ENCODE data around the gene GUCD1.

GUCD1 gene

DNA sequence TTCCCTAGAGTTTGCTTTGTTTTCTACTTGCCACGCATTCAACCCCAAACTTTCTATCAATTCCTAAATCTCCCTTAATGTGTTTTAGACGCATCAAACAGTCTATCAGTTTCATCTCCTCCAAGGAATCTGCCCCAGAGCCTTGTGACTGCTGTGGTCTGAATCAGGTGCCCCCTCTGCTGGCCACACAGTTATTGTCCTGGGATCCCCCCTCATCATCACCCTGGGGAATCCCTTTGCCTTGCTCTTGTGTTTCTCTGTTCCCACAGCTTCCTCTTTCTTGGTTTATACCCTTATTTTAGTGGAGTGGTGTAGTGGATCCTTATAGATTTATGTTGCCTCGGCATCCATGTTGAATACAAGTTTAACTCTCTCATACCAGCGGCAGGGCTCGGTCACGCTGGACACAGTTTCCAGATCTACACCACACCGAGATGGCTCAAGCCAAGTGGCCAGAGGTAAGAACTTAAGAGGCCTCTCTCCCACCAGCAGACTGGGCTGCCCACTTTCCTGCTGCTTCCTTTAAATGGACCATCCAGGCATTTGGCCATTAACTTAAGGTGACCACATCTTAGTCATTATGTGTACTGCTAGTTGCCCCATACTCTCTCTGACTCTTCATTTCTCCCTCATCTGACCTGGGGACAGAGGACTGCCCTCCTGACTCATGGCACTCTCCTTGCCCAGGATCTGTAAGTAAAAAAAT is 51.6 kb downstream of the GUCD1 start:
- DNase-seq (ENCODE audit: low read depth) = peak; percentile 52

DNA sequence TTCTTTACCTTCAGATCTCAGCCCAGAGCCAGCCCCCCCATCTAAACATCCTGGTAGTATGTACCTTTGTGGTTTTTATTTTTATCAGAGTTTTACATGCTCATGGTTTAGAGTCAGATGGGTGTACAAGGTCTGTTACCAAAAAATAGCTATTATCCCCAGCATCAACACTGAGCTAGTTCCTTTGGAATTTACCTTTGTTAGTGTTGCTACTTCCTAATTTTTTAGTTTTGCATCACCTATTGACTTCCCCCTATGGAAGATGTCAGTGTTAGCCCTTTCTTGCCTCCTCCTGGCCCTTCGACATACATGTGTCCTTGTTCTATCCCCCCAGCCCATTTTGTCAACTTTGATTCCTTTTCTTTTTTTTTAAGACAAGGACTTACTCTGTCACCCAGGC is 52.4 kb downstream of the GUCD1 start:
- no peak for DNase-seq (ENCODE audit: low read depth)

DNA sequence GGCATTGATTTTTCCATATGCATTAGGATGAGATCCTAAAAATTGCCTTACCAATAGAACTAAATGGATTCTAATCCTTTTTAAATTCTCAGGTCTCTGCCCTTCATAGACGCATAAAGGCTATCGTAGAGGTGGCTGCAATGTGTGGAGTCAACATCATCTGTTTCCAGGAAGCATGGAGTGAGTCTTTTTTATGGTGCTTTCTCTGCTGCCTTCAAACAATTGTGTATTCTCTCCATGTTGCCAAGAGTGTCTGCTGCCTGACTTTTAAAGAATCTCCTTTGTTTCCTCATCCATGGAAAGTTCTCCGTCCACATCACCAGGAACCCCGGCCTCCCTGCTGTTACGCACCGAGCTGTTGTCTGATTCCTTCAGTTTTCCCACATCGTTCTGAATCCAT is 52.9 kb downstream of the GUCD1 start:
- DNase-seq (ENCODE audit: low read depth) = no peak

DNA sequence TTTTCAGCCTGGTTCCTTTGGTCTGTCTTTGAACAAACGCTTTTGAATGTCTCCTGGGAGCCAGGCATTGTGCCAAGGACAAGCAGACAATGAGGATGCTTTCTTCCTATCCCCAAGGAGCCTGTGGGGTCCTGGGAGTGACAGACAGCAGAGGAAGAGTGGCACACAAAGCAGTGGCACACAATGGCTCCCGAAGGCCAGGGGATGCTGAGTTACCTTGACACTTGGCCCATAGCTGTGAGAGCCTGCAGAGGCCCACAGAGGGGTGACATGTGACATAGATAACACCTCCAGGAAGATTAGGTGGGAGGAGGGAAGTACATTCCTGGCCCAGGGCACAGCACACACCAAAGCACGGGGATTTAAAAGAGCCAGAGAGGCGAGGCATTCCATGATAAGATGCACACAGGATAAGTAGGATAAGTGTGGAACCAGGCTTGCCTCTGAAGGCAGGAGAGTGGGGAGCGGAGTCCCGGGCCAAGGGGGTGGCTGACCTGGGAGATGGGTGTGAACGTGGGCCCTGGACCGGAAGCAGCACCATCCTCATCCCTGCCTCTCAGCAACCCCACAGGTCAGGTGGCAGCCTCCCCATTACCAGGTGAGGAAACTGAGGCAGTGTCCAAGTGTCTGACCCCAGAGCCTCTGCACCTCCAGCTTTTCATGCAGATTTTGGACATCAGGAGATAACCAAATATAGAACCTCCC is 53.5 kb downstream of the GUCD1 start:
- no peak for DNase-seq (ENCODE audit: low read depth)

DNA sequence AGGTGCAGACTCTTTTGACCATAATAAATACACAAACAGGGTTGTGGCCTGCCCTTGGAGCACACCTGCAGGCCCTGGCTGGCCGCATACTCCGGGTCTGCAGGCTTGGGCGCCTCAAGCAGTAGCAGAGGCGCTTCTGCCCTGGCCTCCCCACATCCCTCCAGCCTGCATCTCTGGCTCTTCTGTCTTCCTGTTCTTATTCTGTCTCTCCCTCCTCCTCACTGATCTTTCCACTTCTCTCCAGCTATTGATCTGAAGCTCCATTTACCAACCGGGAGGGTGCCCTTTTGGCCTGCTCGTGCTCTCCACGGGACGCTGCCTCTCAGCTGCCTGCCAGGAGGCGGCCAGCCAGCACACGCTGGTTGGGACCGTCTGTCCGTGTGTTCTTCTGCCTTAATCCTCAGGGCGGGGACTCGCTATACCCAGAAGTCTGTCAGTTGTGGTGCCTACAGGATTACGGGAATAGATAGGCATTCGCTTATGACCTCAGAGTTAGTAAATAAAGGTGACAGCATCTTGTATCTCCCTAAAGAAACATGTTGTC is 54.6 kb downstream of the GUCD1 start:
- DNase-seq (ENCODE audit: low read depth) = peak; percentile 11

DNA sequence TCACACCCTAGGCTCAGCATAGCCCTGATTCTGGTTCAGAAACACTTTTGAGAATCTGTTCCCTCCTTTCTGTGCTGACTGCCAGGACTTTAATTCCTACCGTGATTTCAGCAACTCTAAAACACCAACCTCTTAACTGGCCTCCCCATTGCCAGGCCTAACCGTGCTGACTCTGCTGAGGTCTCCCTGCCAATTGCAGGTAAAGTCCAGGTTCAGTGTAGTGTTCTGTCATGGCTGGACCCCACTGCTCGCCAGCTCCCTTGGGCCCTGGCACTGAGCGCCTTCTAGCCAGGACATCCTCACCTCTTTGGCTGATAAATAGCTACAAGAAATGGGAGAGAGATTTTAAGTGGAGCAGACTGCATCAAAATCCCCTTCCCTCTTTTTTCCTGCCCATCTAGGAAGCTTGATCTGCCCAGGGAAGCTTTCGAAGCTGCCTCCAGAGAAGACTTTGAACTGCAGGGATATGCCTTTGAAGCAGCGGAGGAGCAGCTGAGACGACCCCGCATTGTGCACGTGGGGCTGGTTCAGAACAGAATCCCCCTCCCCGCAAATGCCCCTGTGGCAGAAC is 55.1 kb downstream of the GUCD1 start:
- no peak for DNase-seq (ENCODE audit: low read depth)

DNA sequence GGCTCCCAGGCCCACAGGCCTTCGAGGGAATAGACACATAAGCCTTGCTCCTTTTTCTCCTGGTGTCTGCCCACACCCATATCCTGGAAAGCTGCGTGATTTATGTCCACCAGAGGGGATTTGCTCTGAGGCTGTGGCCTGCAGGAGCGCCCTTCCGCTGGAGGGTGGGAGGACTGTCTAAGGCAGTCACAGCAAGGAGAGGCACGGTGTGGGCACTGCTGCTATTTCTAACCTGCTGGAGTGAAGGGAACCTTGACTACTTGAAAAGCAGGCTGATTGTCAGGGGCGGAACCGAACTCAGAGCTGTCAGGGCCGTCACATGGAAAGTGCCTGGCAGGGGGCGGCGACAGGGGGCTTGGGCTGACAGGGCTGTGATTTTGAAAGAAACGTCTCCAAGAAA is 56.1 kb downstream of the GUCD1 start:
- DNase-seq (ENCODE audit: low read depth) = peak; percentile 52

DNA sequence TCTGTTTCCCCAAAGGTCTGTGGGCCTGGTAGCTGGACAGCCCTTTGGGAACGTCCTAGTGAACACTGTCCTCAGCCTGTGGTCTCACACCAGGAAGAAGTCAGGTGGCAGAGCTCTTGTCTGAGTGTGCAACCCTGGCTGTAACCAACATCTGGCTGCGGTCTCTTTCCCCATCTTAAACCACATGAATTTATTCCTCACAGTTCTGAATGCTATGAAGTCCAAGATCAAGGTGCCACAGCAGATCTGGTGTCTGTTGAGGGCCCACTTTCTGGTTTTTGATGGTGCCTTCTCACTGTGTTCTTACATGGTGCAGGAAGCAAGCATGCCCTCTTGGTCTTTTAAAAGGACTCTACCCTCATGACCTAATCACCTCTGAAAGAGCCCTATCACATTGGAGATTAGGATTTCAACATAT is 57.1 kb downstream of the GUCD1 start:
- peak; percentile 29 for DNase-seq (ENCODE audit: low read depth)

DNA sequence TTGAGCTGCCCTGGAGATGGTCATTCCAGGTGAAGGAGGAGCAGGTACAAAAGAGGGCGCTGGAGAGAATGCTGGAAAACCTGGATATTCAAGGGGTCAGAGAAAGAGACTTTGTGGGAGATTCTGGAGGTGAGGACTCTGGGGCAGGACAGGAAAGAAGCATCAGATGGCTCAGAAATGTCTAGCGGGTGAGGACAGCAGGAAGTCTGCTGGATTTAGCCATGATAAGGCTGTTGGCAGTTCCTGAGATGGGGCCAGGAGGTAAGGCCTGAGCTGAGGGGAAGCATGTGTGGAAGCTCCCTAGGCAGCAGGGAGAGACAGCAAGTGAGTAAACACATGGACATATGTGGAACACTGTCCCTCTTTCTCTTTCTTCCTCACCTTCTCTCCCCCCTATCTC is 58.3 kb downstream of the GUCD1 start:
- DNase-seq (ENCODE audit: low read depth) = no peak

DNA sequence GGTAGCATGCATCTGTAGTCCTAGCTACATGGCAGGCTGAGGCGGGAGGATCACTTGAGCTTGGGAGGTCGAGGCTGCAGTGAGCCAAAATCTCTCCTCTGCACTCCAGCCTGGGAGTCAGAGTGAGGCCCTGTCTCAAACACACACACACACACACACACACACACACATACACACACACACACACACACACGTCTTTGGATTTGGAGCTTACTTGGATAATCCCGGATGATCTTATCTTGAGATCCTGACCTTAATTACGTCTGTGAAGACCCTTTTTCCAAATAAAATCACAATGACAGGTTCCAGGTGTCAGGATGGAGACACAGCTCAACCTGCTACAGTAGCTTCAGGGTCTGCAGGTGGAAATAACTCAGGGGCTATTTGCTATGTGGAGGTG is 58.7 kb downstream of the GUCD1 start:
- DNase-seq (ENCODE audit: low read depth) = no peak

DNA sequence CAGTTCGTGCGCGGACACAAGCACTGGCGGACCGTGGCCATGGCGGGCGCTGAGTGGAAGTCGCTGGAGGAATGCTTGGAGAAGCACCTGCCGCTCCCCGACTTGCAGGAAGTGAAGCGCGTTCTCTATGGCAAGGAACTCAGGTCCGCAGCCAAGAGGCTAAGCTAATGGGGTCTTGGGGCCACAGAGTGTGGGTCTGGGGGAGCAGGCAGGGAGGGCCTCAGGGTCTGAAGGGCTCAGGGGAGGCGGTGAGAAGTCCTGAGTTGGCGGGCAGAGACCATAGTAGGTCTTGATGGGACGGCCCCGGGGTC is 59.6 kb downstream of the GUCD1 start:
- no peak for DNase-seq (ENCODE audit: low read depth)

DNA sequence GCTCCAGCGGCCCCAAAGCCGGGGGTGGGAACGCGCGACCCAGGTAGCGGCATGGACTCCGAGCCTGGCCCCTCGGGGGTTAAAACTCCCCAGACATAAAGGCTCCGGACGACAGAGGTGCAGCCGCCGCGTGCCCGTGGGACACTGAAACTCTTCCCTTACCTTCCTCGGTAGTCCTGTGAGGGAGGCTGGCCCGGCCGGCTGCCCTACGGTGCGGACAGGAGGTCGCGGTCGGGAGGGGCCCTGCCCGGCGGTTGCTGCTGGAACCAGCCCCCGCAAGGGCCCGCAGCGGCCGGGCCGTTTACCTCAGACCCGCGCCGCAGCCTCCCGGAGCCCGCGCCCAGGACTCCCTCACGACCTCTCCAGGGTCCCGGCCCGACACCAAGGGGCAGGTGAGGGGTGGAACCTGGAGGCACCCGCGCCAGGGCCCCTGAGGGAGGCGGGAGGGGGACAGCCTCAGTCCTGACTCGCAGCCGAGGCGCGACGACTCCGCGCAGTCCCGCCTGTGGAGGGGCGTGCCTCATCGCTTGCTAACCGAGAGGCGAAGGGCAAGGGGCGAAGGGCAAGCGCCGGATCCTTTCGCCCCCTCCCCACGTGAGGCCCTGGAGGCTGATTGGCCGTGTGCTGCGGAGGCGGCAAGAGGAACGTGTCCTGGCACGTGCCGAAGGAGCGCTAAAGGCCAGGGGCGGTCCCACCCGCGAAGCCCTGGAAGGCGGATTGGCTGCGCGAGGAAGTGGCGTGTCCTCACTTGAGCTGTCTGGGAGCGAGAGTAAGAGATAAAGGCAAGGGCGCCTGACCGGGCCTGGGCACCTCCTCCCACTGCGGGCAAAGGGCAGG is 60.2 kb downstream of the GUCD1 start, which contains the start of gene UPB1:
Gene UPB1 (plus strand): TSS at position 805 of the 837 bp plus-strand sequence. CDS start 72 bp downstream, outside the sequence.
- DNase-seq (ENCODE audit: low read depth) = no peak

DNA sequence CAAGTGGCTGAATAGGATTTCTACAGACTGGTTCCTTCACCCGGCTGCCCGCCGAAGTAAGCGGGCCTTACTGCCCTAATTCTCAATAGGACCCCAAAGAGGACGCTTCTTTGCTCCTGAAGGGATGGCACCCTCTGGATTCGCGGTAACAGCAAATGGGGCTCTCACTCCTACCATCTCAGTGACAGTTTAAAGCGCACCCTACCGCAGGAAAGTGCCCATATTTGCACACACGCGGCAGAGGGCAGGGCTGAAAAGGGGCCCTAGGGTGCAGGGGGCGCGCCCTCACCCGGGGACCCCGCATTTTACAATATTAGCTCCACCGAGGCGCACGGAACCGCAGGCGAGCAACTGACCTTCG is 60.8 kb downstream of the GUCD1 start:
- DNase-seq (ENCODE audit: low read depth) = no peak

DNA sequence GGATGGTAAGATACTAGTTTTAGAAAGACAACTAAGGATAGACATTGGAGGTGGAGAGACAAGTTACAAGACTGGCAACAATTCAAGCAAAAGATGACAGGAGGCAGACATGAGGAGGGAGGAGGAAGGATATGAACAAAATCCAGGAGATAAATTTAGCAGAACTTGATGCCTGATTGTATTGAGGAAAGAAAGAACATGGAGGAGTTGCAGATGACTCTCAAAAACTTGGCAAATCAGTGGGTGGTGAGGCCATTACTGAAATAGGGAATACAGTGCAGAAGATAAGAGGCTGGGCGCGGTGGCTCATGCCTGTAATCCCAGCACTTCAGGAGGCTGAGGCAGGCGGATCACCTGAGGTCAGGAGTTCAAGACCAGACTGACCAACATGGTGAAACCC is 62.5 kb downstream of the GUCD1 start:
- no peak for DNase-seq (ENCODE audit: low read depth)

Data from amniotic epithelial cell (primary cell).